AML-193 (cell line): ENCODE data around the gene IL4R.
A peak's percentile ranks its signal among the peaks of the same experiment; 100 is the strongest.
"Not testable (repeated sequence)": the region's sequence is repeated elsewhere in the genome, so short reads cannot be mapped to it uniquely, and the experiment has no call there.

Experiments used
- DNase-seq, 2 experiments: peaks; one replicate each; lab custom pipeline; 2025; lab: John Stamatoyannopoulos, UW

Gene IL4R

DNA sequence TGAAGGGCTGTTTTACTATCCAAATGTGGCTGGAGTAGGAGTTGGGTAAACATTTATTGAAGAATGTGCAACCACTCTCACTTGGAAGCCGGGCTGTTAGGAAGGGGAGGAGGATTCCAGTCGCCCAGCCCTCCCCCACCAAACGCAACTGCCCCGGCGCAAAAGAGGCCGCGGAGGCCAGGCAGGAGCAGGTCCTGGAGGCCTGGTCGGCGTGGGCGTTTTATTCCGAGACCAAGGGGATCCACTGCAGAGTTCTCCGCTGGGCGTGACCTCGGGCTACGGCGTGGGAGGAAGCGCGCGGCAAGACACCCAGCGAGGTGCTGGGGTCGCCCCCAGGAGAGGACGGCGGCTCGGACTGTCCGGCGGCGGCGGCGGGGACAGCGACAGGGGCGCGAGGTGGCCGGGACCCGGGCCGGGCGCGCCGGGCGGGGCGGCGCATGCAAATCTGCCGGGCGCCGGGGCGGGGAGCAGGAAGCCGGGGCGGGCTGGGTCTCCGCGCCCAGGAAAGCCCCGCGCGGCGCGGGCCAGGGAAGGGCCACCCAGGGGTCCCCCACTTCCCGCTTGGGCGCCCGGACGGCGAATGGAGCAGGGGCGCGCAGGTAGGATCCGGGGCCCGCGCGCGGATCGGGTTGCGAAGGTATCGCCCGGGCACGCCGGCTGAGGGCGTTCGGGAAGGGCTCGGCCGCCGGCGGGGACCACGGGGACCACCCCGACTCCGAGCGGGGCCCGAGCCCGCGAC lies at the start of gene IL4R:
IL4R (plus strand) TSS at position 553 of the 739 bp plus-strand sequence. CDS start 26,230 bp downstream, outside the sequence.
- DNase-seq, result peak; percentile 11 to 44

DNA sequence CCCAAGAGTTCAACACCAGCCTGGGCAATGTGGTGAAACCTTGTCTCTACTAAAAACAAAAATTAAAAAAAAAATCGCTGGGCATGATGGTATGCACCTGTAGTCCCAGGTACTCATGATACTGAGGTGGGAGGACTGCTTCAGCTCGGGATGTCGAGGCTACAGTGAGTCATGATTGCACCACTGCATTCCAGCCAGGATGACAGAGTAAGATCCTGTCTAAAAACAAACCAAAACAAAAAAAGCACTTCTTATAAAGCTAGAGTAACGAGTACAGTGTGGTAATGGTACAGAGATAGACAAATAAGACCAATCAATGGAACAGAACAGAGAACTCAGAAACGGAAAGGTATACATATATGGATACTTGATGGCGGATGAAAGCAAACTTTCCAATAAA lies 49.6 kb upstream of the IL4R start:
- no peak for DNase-seq

DNA sequence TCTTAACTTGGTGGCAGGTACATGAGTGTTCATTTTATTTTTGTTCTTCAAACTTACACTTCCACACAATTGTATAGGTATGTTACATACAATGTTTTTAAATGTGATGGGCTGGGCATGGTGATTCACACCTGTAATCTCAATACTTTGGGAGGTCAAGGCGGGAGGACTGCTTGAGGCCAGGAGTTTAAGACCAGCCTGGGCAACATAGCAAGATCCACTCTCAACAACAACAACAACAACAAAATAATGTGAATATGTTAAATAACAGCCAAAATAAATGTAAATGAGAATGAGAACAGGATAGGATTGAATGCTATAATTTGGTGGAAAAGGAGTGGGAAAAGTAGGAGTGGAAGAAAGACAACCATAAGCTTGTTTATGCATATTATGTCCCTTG lies 47.8 kb upstream of the IL4R start:
- DNase-seq, result no peak

DNA sequence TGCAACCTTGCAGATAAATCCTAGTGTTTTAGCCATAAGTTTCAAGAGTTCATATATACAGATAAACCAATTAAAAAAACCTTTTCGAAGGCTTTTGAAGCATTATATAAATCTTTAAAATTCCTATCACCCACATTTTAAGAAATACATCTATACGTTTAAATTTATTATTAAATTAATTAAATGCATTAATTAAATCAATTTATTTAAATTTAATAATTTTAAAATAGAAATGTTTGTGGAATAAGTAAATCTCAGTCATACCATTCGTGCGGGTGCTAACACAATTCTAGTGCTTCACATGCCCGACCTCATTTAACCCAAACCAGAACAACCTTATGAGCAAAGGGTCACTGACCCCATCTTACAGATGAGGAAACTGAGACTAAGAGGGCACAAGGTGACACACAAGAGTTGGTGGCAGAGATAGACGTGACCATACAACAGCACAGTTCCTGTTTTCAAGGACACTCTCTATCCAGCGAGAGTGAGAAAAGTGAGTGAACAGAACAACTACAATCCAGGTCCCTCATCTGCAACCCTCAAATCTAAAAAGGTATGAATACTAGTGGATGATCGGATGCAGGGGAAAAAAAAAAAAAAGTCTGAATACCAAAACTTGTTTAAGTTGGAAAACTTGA lies 46.6 kb upstream of the IL4R start:
- no peak for DNase-seq

DNA sequence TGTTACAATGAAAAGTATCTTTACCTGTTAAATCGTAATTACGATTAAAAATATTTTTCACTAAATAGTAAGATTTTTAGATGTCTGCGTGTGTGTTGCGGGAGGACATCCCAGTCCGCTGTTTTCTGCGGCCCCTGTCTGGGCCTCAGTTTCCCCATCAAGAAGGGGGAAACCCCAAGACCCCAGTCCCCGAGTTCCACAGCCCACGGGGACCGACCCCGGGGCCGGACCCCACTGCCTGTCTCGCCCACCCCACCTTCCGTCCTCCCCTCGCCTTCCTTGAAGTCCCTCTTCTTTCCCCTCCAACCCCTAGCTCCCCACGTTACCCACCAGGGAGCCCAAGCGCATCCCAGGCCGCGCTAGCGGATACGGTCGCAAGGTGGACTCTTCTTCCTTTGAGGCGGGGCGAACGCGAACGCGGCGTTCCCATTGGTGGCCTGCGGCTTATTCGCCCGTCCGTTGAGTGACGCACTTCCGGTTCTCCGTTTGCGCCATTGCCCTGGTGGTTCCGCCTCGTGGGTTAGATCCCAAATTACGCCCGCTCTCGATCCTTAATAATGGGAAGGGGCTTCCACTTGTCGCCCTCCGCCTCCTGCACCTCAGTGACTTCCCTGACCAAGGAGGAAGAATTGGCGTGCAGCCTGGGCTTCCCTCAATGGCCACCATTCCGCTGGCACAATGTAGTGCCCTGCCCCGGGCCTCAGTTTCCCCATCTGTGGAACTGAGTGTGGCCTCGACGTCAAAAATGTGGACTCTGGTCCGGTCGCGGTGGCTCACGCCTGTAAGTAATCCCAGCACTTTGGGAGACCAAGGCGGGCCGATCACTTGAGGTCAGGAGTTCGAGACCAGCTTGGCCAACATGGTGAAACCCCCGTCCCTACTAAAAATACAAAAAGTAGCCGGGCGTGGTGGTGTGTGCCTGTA lies 45.1 kb upstream of the IL4R start, which contains the start of gene NSMCE1:
NSMCE1 (minus strand) TSS at position 397 of the 924 bp plus-strand sequence. CDS start 11,202 bp downstream, outside the sequence.
- peak; percentile 83 to 88 for DNase-seq

DNA sequence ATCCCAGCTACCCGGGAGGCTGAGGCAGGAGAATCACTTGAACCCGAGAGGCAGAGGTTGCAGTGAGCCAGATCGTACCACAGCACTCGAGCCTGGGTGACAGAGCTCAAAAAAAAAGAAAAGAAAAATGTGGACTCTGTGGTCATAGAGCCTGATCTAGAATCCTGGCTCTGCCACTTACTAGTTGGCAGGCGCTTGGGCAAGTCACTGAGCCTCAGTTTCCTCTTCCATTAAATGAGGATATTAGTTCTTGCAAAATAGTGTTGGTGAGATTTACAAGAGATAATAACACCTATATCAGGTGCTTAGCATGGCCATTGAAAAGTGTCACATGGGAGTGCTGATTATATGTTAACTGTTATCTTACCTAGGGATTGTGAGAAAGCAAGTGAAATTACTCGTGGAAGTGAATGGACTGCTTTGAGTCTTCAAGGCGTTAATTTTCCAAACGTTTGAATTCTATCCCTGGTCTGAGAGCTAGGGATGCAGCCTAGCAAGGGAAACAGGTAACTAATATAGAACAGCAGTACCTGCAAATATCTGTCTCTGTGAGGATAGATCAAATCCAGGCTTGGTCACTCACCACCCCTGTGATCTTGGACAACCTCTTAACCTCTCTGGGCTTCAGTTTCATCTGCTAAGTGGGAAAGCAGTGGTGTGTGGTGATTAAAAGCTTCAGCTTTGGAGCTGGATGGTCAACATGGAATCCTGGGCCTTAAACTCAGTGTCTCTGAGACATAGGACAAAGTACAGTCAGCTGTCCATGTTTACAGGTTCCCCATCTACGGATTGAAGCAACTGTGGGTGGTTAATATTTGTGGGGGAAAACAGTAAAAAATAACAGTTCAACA lies 44.2 kb upstream of the IL4R start:
- no peak for DNase-seq

DNA sequence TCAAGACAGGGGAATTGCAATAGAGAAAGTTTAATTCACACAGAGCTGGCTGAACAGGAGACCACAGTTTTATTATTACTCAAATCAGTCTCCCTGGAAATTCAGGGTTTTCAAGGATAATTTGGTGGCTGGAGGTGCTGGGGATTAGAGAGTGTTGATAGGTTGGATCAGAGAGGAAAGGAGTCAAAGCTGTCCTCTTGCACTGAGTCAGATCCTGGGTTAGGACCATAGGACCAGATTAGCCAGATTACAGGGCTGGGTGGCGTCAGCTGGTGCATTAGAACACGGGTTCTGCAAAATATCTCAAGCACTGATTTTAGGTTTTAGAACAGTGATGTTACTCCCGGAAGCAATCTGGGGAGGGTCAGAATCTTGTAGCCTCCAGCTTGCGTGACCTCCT lies 43.4 kb upstream of the IL4R start:
- DNase-seq, result no peak

DNA sequence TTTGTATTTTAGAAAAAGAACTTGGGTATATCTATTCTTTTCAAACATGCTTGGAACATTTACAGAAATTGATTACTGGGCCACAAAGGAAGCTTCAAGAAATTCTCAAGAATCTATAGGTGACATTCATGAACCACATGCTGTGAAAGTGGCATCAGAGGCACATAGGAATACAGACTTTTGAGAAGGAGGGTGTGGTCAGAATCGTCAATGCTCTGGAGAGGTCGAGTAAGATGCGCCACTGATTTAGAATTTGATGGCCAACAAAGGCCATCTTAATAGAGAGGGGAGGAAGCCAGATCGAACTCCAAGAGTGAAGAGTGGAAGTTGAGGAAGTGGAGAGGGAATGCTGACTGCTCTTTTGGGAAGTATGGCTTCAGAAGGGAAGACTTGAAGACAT lies 41.7 kb upstream of the IL4R start:
- no peak for DNase-seq

DNA sequence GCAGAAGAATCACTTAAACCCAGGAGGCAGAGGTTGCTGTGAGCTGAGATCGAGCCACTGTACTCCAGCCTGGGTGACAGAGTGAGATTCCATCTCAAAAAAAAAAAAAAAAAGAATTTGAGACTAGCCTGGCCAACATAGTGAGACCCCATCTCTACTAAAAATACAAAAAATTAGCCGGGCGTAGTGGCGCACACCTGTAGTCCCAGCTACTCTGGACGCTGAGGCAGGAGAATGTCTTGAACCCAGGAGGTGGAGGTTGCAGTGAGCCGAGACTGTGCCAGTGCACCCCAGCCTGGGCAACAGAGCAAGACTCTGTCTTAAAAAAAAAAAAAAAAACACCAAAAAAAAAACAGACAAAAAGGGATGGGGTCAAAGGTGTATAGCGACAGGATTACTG lies 41.1 kb upstream of the IL4R start:
- not testable (repeated sequence) for DNase-seq

DNA sequence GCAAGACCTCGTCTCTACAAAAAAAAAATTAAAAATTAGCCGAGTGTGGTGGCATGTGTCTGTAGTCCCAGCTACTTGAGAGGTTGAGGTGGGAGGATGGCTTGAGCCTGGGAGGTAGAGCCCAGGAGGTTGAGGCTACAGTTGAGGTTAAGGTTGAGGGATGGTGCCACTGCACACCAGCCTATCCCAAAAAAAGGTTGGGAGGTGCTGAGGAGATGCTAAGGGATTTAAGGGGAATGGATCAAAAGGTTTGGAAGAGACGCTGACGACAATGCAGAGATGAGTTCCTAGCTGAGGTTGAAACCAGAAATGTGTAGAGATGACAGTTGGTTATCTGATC lies 40.5 kb upstream of the IL4R start:
- DNase-seq, result no peak

DNA sequence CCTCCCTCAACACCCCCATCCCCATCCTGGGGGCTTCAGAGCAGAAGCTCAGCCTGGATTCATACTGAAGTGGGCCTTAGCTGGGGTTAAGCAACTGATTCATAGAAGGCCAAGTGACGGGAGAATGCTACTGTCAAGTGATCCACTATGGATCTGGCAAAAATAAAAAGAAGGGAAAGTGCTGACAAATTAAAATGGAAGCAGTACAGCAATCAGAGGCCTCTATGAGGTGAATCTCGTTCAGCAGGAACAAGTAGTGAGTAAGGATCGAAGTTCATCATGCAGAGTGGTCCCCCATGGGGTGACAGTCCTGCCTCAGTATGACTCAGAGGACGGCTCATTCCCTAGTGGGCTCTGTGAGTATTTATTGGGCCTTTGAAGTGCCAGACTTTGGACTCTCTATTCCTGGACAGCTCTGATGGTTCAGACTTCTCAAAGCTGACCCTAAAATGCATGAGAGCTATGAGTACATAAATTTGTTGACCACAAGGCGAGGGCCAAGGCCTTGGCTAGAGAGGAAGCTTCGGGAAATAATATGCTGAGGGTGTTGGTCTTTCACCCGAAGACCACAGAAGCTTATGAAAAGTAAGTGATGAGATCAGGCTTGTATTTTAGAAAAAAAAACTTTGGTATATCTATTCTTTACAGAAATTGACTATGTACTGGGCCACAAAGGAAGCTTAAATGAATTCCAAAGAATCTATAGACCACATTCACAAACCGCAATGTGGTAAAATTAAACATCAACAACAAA lies 39.9 kb upstream of the IL4R start:
- no peak for DNase-seq

DNA sequence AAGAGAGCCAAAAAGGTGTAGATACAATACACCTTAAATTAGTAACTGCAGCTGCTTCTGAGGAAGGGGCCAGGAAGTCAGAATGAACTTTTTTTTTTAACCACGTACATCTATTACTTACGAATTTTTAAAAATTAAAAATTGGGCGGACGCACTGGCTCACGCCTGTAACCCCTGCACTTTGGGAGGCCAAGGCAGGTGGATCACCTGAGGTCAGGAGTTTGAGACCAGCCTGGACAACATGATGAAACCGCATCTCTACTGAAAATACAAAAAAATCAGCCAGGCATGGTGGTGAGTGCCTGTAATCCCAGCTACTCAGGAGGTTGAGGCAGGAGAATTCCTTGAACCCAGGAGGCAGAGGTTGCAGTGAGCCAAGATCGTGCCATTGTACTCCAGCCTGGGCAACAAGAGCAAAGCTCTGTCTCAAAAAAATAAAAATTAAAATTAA lies 39.3 kb upstream of the IL4R start:
- not testable (repeated sequence) for DNase-seq

DNA sequence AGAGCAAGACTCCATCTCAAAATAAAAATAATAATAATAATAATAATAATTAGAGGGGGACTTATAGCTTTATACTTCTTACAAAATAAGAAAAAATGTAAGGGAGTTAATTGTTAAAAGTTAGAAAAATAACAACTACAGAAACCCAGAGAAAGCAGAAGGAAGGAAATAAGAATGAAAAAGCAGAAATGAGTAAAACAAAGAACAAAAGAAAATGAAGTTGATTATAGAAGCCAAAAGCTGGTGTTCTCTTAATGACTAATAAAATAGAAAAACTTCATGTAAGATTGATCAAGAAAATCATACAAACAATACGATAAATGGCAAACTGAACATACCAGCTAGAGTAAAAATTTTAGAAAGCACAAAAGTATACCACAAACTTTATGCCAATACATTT lies 38.4 kb upstream of the IL4R start:
- DNase-seq, result no peak

DNA sequence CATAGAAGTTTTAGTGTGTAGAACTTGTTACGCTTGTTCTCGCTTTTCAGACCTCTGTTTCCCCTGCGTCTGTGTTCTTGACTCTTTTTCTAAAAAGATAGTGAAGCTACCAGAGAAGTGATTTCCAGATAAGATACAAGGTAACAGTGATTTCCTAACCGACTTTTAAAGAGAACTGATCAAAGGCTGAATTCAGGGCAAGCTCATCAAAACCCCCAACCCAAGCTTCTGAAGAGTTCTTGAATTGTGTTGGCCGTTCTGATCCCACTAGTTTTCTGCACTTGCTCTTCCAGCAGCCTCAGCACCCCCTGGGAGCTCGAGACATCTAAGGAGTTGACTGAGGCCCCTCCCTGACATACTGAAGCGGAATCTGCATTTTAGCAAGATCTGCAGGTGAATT lies 32.5 kb upstream of the IL4R start:
- no peak for DNase-seq

DNA sequence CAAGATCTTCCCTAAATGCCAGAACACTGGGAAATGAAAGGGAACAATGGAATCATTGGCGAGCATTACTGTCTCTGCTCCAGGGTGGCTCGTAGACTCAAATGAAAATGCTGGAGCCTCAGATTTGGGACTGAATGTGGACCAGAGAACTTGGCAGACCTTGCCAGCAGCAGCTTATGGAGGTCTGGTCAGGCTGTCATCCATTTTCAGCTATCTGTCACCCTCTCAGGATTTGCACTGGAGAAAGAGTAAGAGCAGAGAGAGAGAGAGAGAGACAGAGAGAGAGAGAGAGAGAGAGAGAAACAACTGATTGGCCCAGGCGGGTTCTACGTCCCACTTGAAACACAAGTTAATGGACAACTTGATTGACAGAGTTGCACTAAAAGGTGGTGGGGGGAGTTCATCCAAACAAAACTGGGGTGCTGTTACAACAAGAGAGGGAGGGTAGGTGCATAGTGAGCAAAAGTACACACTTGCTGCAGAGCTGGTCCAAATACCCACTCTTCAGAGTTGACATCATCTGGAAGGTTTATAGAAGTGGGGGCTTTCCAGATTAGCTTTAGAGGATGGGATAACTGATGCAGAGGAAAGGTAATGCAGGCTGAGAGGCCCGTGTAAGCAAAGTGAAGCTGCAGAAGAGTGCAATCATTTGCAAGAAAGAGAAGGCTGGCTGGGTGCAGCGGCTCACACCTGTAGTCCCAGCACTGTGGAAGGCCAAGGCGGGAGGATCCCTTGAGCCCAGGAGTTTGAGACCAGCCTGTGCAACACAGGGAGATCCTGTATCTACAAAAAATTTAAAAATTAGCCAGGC lies 28.7 kb upstream of the IL4R start:
- DNase-seq, result no peak

DNA sequence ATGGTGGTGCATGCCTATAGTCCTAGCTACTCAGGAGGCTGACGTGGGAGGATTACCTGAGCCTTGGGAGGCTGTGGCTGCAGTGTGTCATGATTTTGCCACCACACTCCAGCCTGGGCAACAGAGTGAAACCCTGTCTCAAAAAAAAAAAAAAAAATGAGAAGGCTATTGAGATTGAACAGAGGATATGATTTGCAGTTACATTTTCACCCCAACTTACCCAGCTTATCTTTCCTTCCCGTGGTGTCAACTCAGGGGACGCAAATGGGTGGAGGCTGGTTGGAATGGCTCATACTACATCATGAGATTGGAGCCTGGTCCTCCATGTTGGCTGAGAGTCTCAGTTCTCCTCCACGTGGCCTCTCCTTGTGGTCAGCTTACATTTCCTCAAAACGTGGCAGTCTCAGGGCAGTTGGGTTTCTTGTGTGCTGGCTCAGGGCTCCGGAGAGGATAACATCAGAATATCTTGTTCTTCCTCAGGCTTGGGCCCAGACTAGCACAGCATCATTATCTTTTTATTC lies 28.0 kb upstream of the IL4R start:
- DNase-seq, result no peak

DNA sequence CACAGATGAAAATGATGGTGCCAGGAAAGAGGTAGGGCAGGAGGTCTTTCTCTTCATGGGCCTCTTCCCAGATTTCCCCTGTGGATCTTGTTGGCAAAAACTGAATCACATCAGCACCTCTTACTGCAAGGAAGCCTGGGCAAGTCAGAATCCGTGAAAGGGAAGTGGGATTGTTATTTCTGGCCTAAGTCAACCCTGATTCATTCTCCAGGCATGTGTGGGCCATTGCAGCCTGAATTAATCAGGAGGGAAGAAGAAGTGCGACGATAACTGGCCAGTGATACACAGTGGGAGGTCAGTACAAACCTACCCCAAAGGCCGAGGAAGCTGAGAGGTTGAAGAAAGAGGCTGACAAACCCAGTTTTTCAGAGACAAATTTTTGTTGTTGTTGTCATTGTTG lies 27.3 kb upstream of the IL4R start:
- no peak for DNase-seq

DNA sequence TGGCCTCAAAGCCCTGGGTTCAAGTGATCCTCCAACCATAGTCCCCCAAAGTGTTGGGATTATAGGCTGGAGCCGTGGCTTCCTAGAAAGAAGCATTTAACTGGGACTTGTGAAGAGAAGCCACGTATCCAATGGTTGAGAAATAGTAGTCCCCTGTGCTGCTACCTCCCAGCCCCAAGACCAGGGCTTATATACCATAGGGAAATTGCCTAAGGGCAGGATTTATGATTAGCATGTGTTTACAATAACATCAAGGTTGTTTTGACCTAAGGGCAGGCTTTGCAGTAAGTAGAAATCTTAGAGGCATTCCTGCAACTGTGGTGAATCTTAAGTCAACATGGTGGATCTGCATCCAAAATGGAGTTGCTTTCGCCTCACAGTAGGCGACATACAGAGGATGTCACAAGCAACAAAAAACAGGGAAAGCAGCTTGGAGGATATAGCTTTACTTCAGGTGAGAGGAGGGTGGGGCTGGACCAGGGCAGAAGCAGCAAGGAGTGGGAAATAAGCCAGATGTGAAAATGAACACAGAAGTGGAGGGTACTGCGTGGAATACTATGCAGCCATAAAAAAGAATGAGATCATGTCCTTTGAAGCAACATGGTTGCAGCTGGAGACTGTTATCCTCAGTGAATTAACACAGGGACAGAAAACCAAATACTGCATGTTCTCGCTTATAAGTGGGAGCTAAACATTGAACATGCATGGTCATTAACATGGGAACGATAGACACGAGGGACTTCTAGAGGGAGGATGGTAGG lies 26.5 kb upstream of the IL4R start:
- DNase-seq, result no peak

DNA sequence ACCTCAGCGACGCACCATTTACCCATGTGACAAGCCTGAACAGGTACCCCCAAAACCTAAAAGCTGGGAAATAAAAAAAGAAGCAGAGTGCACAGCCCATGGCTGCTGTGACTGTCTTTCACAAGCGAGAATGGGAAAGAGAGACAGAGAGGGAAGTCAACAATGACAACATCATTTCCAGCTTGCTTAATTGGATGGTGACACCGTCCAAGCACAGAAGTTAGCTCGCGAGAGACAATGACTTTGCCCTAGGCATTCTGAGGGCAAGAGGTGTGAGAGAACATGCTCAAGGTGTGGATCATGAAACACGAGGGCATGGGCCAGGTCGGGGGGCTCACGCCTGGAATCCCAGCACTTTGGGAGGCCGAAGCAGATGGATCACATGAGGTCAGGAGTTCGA lies 25.9 kb upstream of the IL4R start:
- peak; percentile 54 to 61 for DNase-seq
